LNCaP clone FGC (cell line): ENCODE measurements around the gene RBL2.
"Not testable (repeated sequence)": the region's sequence is repeated elsewhere in the genome, so short reads cannot be mapped to it uniquely, and the experiment has no call there.

Experiments used
- DNase-seq: peaks from one replicate; pipeline ENCODE4 v3.0.0-alpha.2; 2011; ENCODE audit warnings: low read depth
- H3K4me3 ChIP-seq: 2 replicates; pipeline ENCODE4 v1.5.1; 2011; ENCODE audit warnings: mild to moderate bottlenecking, low read depth, low read length, control low read depth
- TF ChIP-seq, protein P1 (sequence below): IDR thresholded peaks from 2 replicates; pipeline ENCODE4 v1.5.1; 2012; ENCODE audit warnings: mild to moderate bottlenecking; ENCODE audit not compliant: control insufficient read depth, insufficient read depth; ENCODE audit errors: extremely low read depth

The RBL2 gene

DNA sequence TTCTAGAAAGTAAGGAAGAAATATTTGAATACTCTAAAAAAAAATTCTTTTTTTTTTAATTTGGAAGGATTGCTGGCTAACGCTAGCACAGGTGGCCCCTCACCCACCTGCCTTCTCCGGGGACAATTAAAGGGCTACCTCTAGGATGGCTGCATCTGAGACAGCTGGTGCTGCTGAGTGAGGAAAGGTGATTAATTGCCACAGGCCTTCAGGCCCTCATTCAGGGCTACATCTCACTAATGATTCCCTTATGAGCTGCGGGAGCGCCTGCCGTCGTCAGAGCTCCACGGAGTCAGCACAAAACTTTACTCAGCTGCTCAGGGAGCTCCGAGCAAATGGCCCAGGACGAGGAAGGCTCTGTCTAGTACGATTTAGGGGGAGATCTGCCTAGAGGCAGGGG lies 95.8 kb downstream of the RBL2 start:
- no peak for DNase-seq
- no peak overlapping the region for H3K4me3 ChIP-seq
- TF ChIP-seq, protein P1, sequence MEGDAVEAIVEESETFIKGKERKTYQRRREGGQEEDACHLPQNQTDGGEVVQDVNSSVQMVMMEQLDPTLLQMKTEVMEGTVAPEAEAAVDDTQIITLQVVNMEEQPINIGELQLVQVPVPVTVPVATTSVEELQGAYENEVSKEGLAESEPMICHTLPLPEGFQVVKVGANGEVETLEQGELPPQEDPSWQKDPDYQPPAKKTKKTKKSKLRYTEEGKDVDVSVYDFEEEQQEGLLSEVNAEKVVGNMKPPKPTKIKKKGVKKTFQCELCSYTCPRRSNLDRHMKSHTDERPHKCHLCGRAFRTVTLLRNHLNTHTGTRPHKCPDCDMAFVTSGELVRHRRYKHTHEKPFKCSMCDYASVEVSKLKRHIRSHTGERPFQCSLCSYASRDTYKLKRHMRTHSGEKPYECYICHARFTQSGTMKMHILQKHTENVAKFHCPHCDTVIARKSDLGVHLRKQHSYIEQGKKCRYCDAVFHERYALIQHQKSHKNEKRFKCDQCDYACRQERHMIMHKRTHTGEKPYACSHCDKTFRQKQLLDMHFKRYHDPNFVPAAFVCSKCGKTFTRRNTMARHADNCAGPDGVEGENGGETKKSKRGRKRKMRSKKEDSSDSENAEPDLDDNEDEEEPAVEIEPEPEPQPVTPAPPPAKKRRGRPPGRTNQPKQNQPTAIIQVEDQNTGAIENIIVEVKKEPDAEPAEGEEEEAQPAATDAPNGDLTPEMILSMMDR = no peak

DNA sequence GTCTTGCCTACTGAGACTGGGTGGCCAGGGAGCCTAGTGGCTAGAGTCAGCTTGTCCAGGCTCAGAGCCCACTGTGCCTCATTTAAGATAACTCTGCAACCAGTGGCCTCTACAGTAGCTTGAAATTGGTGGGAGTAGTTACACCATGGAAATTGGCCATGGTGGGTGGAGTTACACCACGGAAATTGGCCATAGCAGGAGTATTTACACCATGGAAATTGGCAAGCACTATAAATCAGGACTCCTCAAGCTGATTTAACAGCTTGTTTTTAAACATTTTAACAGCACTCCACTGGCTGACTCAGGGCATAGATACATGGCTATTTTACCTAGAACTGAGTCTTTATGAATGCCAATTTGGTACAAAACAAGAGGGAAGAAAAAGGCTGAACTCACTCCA lies 96.5 kb downstream of the RBL2 start:
- TF ChIP-seq, protein P1 = no peak
- no peak overlapping the region for H3K4me3 ChIP-seq
- no peak for DNase-seq

DNA sequence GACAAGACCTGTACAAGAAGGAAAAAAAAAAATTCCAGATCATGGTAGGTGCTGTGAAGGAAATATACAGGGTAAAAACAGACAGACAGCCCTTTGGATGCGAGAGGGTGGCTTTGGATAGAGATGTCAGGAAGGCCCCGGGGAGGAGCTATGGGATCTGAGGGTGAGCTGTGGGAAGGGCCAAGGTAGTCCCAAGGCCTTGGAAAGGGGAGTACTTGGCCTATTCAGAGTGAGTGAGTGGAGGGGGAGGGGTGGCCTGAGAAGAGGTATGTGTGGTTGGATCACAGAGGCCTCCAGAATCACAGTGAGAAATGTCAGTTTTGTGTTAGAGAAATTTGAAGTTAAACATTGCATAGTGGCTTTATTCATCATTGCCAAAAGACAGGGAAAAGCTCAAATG lies 99.9 kb downstream of the RBL2 start:
- DNase-seq = no peak
- H3K4me3 ChIP-seq = no peak overlapping the region
- TF ChIP-seq, protein P1 = no peak

DNA sequence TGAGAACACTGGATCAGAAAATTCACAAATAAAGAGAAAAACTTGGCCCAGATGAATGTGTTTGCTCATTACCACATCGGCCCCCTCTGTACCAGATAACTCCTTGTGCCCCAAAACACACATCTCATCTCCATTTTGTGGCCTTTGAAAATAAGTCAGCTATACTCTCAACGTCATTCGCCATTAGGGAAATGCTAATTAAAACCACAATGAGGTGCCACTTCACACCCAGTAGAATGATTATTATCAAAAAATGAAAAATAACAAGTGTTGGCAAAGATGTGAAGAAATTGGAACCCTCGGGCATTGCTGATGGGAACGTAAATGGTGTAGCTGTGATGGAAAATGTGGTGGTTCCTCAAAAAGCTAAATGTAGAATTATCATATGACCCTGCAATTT lies 103.4 kb downstream of the RBL2 start:
- DNase-seq = no peak
- TF ChIP-seq, protein P1 = no peak
- H3K4me3 ChIP-seq = no peak overlapping the region

DNA sequence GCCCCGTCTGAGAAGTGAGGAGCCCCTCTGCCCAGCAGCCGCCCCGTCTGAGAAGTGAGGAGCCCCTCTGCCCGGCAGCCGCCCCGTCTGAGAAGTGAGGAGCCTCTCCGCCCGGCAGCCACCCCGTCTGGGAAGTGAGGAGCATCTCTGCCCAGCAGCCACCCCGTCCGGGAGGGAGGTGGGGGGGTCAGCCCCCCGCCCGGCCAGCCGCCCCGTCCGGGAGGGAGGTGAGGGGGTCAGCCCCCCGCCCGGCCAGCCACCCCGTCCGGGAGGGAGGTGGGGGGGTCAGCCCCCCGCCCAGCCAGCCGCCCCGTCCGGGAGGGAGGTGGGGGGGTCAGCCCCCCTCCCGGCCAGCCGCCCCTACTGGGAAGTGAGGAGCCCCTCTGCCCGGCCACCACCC lies 105.1 kb downstream of the RBL2 start:
- not testable (repeated sequence) for H3K4me3 ChIP-seq, DNase-seq

DNA sequence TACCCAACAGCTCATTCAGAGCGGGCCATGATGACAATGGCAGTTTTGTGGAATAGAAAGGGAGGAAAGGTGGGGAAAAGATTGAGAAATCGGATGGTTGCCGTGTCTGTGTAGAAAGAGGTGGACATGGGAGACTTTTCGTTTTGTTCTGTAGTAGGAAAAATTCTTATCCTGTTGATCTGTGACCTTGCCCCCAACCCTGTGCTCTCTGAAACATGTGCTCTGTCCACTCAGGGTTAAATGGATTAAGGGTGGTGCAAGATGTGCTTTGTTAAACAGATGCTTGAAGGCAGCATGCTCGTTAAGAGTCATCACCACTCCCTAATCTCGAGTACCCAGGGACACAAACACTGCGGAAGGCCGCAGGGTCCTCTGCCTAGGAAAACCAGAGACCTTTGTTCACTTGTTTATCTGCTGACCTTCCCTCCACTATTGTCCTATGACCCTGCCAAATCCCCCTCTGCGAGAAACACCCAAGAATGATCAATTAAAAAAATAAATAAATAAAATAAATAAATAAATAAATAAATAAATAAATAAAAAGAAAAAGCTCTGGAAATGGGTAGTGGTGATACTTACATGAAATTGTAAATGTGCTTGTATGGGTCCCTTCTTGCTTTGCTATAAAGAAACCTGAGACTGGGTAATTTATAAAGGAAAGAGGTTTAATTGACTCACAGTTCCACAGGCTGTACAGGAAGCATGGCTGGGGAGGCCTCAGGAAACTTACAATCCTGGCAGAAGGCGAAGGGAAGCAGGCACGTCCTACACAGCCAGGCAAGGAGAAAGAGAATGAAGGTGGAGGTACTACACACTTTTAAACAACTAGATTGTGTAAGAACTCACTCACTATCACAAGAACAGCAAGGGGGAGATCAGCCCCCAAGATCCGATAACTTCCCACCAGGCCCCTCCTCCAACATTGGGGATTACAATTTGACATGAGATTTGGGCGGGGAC lies 105.8 kb downstream of the RBL2 start:
- not testable (repeated sequence) for H3K4me3 ChIP-seq, DNase-seq
